Nephron (organoid): Measurements from ENCODE around the gene FAM118A.
"Not testable (repeated sequence)": the region's sequence is repeated elsewhere in the genome, so short reads cannot be mapped to it uniquely, and the experiment has no call there.

Source experiments
- H3K27ac Mint-ChIP-seq, 3 experiments: 2 replicates each; pipeline ENCODE4 v1.8.0; 2020; ENCODE audit warnings: mixed read lengths in 3 of 3, mild to moderate bottlenecking in 2 of 3, moderate library complexity in 1 of 3
- H3K27me3 Mint-ChIP-seq: 2 replicates; pipeline ENCODE4 v1.8.0; 2021; ENCODE audit warnings: low read depth, mild to moderate bottlenecking, moderate library complexity, mixed read lengths
- H3K36me3 Mint-ChIP-seq: 2 replicates; pipeline ENCODE4 v1.8.0; 2020; ENCODE audit warnings: low read depth, mixed read lengths
- H3K4me1 Mint-ChIP-seq: 2 replicates; pipeline ENCODE4 v1.8.0; 2020; ENCODE audit warnings: mixed read lengths
- H3K4me3 Mint-ChIP-seq, 3 experiments: 2 replicates each; pipeline ENCODE4 v1.8.0; 2020; ENCODE audit warnings: mild to moderate bottlenecking in 3 of 3, mixed read lengths in 3 of 3, moderate library complexity in 2 of 3
- H3K9me3 Mint-ChIP-seq: 2 replicates; pipeline ENCODE4 v1.8.0; 2020; ENCODE audit warnings: mixed read lengths
- TF ChIP-seq, protein P1 (sequence below), 3 experiments: fragments of 200-600 bp; sonication (generic); IDR thresholded peaks; one replicate each; pipeline ENCODE4 v1.5.0; 2021; ENCODE audit warnings: antibody characterized with exemption in 3 of 3; ENCODE audit not compliant: unreplicated experiment in 3 of 3

The FAM118A gene

DNA sequence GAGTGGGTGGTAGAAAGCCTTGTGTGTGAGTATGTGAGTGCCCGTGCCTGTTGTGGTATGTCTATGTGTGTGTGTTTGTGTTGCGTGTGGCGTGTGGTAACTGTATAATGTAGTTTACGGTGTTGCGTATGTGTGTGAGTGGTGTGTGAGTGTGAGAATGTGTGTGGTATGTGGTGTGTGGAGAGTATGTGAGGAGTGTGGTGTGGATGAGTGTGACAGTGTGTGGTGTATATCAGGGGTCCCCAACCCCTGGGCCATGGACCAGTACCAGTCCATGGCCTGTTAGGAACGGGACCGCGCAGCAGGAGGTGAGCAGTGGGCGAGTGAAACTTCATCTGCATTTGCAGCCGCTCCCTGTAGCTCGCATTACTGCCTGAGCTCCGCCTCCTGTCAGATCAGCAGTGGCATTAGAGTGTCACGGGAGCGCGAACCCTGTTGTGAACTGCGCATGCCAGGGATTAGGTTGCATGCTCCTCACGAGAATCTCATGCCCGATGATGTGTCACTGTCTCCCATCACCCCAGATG lies 19.3 kb upstream of the FAM118A start:
- H3K27ac Mint-ChIP-seq = no peak overlapping the region

DNA sequence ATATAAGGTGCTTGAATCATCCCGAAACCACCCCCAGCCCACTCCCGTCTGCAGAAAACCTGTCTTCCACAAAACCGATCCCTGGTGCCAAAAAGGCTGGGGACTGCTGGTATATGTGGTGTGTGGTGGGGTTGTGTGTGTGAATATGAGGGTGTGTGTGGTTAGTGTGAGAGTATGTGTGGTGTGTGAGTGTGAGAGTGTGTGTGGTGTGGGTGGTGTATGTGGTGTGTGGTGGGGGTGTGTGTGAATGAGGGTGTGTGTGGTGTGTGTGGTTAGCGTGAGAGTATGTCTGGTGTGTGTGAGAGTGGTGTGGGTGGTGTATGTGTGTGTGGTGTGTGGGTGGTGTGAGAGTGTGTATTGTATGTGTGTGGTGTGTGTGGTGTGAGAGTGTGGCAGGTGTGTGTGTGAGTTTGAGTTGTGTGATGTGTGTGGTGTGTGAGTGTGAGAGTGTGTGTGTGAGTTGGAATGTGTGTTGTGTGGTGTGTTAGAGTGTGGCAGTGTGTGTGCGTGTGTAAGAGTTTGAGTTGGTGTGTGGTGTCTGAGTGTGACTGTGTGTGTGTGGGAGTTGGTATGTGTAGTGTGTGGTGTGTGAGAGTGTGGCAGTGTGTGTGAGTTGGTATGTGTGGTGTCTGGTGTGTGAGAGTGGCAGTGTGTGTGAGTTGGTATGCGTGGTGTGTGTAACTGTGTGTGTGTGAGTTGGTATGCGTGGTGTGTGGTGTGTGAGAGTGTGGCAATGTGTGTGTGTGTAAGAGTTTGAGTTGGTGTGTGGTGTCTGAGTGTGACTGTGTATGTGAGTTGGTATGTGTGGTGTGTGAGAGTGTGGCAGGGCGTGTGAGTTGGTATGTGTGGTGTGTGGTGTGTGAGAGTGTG lies 18.4 kb upstream of the FAM118A start:
- Mint-ChIP-seq H3K4me1 (no peaks in the 10 kb centered on the region), H3K4me3 (no peak overlapping the region), H3K36me3 (no peaks in the 10 kb centered on the region), H3K27me3 (peaks cover 9% of the 10 kb centered on the region), H3K9me3 (no peaks in the 10 kb centered on the region), H3K27ac (no peak overlapping the region)
- TF ChIP-seq, protein P1, sequence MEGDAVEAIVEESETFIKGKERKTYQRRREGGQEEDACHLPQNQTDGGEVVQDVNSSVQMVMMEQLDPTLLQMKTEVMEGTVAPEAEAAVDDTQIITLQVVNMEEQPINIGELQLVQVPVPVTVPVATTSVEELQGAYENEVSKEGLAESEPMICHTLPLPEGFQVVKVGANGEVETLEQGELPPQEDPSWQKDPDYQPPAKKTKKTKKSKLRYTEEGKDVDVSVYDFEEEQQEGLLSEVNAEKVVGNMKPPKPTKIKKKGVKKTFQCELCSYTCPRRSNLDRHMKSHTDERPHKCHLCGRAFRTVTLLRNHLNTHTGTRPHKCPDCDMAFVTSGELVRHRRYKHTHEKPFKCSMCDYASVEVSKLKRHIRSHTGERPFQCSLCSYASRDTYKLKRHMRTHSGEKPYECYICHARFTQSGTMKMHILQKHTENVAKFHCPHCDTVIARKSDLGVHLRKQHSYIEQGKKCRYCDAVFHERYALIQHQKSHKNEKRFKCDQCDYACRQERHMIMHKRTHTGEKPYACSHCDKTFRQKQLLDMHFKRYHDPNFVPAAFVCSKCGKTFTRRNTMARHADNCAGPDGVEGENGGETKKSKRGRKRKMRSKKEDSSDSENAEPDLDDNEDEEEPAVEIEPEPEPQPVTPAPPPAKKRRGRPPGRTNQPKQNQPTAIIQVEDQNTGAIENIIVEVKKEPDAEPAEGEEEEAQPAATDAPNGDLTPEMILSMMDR (IDR thresholded peaks at IDR 0.05; ENCODE audit: unreplicated experiment in 3 of 3) = no peak

More for the DNA sequence above, 19.3 kb upstream of the FAM118A start:
- Mint-ChIP-seq H3K9me3 (no peaks in the 10 kb centered on the region), H3K36me3 (no peaks in the 10 kb centered on the region), H3K4me3 (no peak overlapping the region), H3K27me3 (peaks cover 17% of the 10 kb centered on the region), H3K4me1 (no peaks in the 10 kb centered on the region)
- TF ChIP-seq, protein P1 (IDR thresholded peaks at IDR 0.05; ENCODE audit: unreplicated experiment in 3 of 3) = no peak

DNA sequence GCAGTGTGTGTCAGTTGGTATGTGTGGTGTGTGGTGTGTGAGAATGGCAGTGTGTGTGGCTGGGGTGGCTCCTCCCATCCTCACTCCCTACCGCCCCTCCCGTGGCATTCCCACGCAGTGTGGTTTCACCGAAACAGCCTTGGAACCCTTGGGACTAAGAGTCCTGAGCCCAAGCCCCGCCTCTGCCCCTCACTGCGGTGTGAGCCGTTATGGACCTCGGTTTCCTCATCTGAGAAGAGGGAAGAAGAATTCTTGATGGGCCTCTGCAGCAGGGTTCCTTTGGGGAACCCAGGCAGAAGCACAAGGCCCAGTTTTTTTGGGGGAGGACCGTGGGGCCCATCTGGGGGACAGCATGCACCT lies 17.8 kb upstream of the FAM118A start:
- no peaks in the 10 kb centered on the region for H3K36me3 Mint-ChIP-seq
- H3K27ac Mint-ChIP-seq = no peak overlapping the region
- H3K4me1 Mint-ChIP-seq = no peaks in the 10 kb centered on the region
- H3K4me3 Mint-ChIP-seq = no peak overlapping the region
- H3K27me3 Mint-ChIP-seq = peaks cover 3% of the 10 kb centered on the region
- H3K9me3 Mint-ChIP-seq = no peaks in the 10 kb centered on the region
- TF ChIP-seq, protein P1 (IDR thresholded peaks at IDR 0.05; ENCODE audit: unreplicated experiment in 3 of 3) = no peak

DNA sequence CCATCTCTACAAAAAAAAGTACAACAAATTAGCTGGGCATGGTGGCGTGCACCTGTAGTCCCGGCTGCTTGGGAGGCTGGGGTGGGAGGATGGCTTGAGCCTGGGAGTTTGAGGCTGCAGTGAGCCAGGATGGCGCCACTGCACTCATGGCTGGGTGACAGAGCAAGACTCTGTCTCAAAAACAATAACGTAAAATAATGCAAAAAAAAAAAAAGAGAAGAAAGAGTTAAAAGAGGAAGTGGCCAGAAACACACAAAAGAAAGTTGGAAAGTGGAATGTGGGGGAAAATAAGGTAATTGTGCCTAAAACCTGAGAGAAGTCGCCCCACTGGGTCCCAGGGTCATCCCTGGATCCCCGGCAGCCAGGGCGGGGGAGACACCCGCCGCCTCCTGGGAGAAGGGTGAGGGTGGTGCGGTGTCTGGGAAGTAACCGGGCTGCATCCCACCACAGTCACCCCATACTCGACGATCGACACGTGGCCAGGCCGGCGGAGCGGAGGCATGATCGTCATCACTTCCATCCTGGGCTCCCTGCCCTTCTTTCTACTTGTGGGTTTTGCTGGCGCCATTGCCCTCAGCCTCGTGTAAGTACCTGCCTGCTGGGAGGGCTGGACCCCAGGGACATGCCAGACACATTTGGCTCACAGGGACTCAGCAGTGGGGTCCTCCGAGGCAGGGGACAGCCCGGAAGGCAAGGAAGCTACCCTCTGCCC lies 16.8 kb upstream of the FAM118A start:
- no peak overlapping the region for H3K4me3 Mint-ChIP-seq
- H3K4me1 Mint-ChIP-seq = no peaks in the 10 kb centered on the region
- H3K36me3 Mint-ChIP-seq = no peaks in the 10 kb centered on the region
- TF ChIP-seq, protein P1 (IDR thresholded peaks at IDR 0.05; ENCODE audit: unreplicated experiment in 3 of 3) = no peak
- no peaks in the 10 kb centered on the region for H3K9me3 Mint-ChIP-seq
- no peak overlapping the region for H3K27ac Mint-ChIP-seq
- H3K27me3 Mint-ChIP-seq = no peaks in the 10 kb centered on the region

DNA sequence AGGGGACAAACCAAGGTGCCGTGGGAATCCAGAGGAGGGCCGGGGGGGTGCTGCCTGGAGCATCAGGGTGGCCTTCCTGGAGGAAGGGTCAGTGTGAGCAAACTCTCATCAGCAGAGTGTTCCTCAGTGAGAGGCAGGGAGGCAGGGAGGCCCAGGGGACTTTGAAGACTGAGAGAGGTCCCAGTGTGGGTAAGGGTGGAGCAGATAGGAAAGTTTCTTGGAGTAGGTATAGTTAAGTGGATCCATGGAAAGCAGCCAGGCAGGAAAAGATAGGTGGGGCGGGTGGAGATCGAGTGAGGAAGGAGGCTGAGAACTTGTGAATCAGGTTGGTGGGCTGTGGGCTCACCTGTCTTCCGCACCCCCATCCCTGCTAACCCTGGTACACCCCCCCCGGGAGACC lies 15.7 kb upstream of the FAM118A start:
- no peak overlapping the region for H3K27ac Mint-ChIP-seq
- no peaks in the 10 kb centered on the region for H3K9me3 Mint-ChIP-seq
- H3K36me3 Mint-ChIP-seq = no peaks in the 10 kb centered on the region
- TF ChIP-seq, protein P1 (IDR thresholded peaks at IDR 0.05; ENCODE audit: unreplicated experiment in 3 of 3) = no peak
- no peaks in the 10 kb centered on the region for H3K27me3 Mint-ChIP-seq
- H3K4me3 Mint-ChIP-seq = no peak overlapping the region
- no peaks in the 10 kb centered on the region for H3K4me1 Mint-ChIP-seq

DNA sequence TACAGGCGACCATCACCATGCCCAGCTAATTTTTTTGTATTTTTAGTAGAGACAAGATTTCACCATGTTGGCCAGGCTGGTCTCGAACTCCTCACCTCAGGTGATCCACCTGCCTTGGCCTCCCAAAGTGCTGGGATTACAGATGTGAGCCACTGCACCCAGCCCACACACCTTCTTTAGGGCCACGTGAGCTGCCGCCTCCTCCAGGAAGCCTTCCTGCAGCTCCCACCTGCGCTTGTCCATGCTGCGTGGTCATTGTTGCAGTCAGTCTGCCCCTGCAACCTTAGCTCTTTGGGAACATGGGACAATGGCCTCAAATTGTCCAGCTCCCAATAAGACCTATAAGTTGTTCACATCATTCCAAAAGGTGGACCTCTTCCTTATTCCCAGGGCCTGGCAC lies 14.7 kb upstream of the FAM118A start:
- H3K4me1 Mint-ChIP-seq, H3K4me3 Mint-ChIP-seq, H3K27me3 Mint-ChIP-seq, H3K36me3 Mint-ChIP-seq, H3K27ac Mint-ChIP-seq, H3K9me3 Mint-ChIP-seq: not testable (repeated sequence)
